Smooth muscle cell of the brain vasculature (primary cell): Measurements from ENCODE around the gene TFF1.

Experiments
- DNase-seq: peaks from one replicate; pipeline ENCODE4 v3.0.0-alpha.2; 2012; ENCODE audit warnings: low read depth, low spot score

The TFF1 gene

DNA sequence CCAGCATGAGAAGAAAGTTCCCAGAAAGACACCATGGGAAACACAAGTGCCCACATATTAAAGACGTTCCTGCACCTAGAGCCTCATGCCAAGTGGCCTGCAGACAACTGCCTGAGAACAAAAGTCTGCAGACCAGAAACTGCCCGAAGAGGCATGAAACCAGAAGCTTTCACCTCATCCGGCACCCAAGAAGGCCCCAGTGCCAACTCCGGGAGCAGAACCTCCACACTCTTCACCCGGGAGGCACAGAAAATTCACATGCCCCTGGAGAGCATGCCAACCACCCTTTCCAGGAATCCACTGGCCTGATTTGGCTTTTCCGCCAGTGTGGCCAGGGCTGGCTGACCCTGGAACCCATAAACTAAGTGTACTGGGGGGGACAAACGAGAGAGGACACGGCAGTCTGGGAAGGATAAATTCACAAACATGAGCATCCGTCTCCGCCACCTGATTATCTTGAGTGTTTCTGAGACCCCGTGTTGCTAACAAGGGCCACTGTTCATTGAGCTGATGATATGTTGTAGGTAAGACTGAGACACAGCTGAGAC, 22.3 kb downstream of the TFF1 start:
- DNase-seq: no peak

DNA sequence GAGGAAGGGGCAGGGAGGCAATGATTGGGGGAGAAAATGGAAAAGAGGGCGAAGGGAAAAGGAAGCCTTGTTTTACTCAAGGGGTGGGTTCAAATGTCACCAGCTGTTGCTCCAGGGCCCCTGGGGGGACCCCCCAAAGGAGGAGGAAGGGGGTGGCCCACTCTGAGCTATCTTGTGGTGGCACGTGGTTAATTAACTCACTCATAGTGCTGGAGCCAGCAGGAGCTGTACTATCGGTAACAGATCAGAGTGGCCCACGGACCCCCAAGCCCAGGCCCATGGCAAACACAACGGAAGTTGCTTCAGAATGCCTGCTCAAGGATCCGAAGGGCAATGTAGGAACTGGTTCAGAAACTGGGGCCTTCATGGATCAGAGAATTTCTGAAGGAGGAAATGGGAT, 22.8 kb downstream of the TFF1 start:
- DNase-seq: no peak

GRCh38 chr21:42343101-42343500, 23.2 kb downstream of the TFF1 start:
- no peak for DNase-seq

DNA sequence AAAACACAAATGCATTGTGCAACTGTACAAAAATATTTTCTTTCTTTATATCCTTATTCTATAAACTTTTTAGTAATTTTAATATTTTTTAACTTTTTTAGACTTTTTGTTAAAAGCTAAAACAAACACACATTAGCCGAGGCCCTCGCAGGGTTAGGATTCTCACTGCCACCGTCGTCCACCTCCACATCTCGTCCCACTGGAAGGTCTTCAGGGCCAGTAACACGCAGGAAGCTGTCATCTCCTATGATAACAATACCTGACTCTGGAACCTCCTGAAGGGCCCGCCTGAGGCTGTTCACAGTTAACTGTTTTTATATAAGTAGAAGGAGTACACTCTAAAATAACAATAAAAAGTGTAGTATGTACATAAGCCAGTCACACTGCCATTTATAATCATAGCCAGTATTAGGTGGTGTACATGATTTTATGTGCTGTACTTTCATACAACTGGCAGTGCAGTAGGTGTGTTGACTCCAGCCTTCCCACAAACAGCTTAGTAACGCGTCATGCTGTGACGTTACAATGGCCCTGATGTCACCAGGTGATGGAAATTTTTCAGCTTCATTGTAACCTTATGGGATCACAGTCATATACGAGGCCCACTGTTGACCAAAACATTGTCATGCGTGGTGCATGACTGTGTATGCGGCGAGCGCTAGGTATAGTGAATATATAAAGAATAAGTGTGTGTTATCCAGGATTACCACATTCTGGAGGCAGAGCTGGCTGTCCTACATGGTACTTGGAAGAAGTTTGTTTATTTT, 24.4 kb downstream of the TFF1 start:
- no peak for DNase-seq

DNA sequence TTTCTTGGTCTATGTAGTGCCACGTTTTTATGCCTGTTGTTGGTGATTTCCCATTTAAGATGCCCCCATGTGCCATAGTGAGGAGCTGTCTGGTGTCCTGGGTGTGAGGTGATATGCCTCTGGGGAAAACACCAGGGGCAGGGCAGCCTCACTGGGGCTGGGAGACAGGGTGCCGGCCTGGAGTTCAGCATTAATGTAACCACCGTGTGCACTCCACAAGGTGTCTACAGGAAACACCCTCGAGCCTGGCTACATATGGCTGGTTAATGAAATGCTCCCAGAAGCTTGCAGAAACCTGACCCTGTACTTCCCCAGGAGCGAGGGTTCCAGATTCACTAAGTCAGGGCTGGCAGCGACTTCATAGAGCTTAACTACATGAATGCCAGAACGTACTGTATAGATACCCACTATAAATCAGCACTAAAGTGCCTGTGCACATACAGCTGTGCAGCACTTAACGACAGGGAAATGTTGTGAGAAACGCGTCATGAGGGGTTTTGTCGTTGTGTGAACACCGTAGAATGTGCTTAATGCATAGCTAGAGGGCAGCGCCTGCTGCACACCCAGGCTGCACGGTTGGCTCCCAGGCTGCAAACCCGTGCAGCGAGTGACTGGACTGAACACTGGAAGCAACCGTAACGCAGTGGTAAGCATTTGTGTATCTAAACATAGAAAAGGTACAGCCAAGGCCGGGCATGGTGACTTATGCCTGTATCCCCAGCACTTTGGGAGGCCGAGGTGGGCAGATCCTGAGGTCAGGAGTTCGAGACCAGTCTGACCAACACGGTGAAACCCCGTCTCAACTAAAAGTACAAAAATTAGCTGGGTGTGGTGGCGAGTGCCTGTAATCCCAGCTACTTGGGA, 25.9 kb downstream of the TFF1 start:
- DNase-seq: no peak

DNA sequence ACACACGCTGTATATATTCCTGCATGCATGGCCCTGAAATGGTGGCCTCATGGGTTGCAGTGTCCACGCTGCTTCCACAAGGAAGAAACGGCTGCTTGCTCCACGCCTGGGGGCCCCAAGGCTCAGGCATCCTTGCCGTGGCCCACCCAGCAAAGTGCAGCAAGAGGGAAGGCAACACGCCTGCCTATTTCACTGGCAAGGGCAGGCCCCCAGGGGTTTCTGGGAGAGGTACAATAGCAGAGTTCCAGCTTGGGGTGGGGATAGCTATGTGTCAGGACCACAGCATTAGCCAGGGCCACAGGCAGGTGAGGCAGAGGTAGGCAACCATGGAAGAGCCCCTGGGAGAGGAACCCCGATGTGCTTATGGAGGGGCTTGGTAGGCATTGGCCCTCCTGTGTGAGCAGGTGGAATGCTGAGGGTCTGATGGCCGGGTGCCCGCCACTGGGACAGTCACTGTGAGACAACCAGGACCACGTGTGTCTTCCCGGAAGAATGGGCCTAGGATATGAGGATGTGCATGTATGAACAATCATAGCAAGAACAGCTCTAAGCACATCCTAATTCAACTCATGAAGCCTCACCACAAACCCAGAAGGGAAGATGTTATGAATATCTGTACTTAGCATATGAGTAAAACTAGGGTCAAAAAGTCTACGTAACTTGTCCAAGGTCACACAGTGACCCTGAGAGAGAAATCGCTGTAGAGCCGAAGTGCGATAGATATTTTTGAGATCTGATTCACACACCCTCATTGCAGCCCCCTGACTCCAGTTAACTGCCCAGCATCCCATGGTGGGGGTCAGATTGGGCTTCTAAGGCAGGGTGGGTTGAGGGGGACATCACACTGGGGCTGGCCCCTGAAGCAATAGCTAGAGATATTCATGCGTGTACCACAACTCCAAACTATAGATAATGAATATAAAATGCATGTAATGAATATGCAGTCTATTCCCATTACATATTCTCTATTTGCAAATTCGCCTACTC, 27.3 kb downstream of the TFF1 start:
- DNase-seq: no peak

GRCh38 chr21:42337830-42338728, 28.3 kb downstream of the TFF1 start:
- DNase-seq: no peak

- no peak for DNase-seq
These were observed 29.1 kb downstream of the TFF1 start for GRCh38 chr21:42337276-42337675.

- no peak for DNase-seq
These were observed 30.3 kb downstream of the TFF1 start for GRCh38 chr21:42336054-42336453.

DNA sequence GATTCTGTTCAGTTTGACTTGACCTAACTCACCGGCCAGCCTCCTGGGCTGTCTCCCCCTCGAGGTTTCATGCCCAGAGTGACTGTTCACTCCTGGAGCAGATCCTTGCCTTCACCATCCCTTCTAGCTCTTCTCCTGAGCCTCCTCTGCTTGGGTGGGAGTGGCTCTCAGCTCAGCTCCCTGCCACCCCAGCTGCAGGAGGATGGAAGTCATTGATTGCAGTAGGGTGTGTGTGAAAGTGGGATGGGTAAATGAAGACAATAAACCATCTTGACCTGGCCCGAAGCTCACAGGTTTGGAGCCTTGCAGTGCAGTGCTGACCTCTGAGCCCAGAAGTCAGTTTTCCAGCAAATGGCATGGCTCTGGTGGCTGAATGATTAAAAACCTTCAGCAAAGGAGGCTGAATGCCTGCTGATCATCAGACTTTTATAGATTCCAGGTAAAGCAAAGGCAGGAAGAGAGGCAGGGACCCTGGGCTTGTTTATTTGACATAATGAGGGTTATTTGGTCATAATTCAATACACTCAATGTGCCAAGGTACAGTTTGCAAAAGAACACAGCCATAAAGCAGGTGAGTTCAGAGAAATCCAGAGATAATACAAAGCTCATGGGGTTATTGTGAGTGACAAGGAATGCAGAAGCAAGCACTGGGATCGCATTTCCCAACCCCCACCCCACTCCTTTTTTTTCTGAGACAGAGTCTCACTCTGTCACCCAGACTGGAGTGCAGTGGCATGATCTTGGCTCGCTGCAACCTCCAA, 33.6 kb downstream of the TFF1 start:
- DNase-seq: no peak

GRCh38 chr21:42331660-42332059, 34.7 kb downstream of the TFF1 start:
- no peak for DNase-seq

DNA sequence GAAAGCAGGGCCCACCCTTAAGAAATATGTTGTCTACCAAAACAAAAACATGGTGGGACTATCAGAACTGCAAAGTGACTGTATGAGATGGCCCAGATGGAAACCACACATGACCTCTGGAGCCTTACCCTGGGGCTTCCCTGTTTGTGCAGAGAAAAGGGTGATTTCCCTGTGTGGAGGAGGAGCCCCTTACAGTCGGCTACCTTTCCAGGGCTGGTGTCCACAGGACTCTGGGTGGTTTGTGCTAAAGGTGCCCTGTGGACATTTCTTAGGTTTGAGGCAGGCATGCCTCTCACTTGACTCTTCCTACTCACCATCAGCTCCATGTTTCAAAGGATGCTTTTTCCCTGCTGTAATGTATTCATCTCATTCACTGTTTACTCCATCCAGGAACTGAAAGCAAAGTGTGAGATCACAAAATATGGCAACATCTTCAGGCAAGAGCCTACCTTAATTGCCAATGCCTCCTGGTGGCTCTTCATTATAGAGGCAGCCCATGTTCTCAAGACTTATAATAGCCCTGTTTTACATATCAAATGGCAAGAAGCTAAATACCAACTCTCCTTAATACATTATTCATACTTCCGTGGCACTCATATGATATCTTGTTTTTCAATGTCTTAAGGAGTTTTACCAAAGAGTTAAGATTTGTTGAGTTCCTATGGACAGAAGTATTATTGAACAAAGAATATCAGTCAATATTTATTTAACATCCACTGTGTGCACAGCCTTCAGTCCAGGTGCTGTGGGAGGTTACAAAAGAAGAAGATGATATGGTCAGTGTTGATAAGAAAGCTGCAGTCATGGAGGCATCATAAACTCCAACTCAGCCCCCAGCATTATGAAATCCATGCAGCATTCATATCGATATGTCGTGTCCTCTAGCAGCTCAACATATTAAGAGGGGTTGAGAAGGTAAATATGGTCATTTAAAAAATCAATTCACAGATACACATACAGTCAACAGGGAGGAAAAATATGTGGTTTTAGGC, 35.7 kb downstream of the TFF1 start:
- no peak for DNase-seq

DNA sequence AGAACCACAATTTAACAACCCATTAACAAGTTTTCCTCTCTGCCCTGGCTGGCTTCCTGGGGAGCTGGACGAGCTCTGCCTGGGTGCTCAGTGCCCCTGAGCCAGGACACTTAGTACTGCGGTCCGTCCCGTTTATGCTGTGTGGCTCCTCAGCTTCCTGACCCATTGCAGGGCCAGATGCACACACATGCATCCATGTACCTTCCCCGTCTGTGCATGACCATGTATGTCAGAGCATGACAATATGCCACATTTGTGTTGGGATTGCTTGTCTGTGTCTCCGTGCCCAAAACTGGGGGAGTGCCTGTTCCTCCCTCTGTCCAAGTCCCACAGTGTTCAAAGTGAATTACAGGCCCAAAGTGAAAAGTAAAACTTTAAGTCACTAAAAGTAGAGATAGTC, 41.4 kb downstream of the TFF1 start:
- DNase-seq: no peak

- DNase-seq: no peak
These were observed 44.5 kb downstream of the TFF1 start for GRCh38 chr21:42321845-42322244.

DNA sequence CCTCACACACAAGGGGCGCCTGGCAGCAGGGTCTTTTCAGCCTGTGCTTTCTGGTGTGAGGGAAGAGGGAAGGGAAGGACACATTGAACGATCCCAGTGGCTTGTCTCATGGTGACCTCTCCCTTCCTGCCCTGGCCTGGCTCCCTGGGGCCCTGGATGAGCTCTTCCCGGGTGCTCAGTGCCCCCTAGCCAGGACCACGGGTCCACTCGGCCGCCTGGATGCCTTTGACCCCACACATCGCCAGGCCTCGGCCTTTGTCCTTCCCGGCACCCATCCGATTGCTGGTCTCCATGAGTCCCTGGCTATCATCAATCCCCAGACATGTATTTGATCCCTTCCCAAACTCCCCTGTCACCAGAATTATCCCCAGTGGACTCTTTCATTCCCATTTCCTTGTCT, 45.1 kb downstream of the TFF1 start:
- no peak for DNase-seq

DNA sequence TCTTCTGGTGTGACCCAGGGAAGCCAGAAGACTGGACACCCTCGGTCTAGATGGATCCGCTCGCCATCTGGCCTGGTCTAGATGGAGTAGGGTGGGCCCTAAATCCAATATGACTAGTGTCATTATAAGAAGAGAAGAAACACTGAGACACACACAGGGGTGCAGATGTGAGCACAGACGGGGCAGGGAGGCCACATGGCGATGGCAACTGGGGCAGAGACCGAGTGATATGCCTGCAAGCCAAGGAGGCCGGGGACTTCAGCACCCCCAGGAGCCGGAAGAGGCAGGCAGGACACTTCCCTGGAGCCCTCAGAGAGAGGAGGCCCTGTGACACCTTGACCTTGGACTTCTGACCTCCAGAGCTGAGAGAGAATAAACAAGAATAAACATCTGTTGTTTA, 45.5 kb downstream of the TFF1 start:
- no peak for DNase-seq

GRCh38 chr21:42319851-42320572, 46.3 kb downstream of the TFF1 start:
- DNase-seq: no peak

GRCh38 chr21:42319376-42319775, 47.0 kb downstream of the TFF1 start:
- no peak for DNase-seq
